GM18868 (cell line): ENCODE measurements around the gene CD8B2.
"Not testable (repeated sequence)": the region's sequence is repeated elsewhere in the genome, so short reads cannot be mapped to it uniquely, and the experiment has no call there.

Experiments
- ATAC-seq: cut with Tn5 transposase; IDR thresholded peaks from one replicate; pipeline ENCODE4 v1.9.1; 2021; ENCODE audit warnings: mild to moderate bottlenecking, moderate library complexity; ENCODE audit not compliant: unreplicated experiment

The CD8B2 gene

DNA sequence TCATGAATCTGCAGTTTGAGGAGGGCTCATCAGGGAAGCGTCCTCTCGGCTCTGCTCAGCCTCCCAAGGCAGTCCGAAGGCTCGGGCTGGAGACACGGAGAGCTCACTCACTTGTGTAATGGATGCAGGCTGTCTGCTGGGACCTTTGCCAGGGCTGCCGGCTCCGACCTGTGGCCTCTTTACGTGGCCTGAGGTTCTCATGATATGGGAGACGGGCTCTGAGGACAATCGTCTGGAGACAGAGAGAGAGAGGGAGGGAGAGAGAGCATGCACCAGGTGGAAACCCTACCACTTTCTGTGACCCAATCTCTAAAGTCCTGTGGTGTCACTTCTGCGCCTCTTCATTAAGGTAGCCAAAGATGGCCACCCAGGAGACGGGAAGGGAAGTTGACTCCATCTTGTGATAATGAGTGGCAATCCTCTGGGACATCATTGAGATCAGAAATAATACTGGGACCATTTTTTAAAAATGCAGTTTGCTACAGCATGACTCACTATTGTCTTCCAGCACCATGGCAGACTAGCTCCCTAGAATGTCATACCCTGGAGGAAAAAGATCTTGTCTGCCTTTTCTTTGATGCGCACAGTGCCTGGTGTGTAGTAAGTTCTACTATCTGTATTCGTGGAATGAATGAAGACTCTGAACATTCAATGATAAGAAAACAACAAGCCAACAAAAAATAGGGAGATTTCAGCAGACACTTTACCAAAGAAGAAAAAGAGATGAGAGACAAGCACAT, 60.2 kb downstream of the CD8B2 start:
- no peak for ATAC-seq

- no peak for ATAC-seq
These were observed 64.4 kb downstream of the CD8B2 start for GRCh38 chr2:106551417-106552130.

GRCh38 chr2:106552921-106553320, 65.8 kb downstream of the CD8B2 start:
- ATAC-seq = no peak

DNA sequence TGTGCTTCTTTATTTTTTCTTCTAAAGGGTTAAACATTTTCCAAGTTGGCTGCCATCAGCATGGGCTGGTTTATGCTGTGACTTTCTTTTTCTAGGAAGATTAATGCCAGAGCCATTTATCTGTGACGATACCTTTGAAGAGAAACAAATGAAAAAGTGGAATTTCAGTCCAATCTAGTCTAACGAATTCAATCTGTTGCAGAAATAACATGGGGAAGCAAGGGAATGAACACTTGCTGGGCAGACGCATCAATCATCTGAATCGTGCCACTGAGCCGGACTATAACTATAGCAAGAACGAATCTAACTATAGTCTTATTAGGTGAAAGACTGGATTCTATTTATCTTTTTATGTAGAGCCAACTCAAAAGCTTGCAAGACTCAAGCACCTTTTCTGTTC, 66.2 kb downstream of the CD8B2 start:
- ATAC-seq = no peak

- ATAC-seq = no peak
These were observed 67.2 kb downstream of the CD8B2 start for GRCh38 chr2:106554411-106554810.

DNA sequence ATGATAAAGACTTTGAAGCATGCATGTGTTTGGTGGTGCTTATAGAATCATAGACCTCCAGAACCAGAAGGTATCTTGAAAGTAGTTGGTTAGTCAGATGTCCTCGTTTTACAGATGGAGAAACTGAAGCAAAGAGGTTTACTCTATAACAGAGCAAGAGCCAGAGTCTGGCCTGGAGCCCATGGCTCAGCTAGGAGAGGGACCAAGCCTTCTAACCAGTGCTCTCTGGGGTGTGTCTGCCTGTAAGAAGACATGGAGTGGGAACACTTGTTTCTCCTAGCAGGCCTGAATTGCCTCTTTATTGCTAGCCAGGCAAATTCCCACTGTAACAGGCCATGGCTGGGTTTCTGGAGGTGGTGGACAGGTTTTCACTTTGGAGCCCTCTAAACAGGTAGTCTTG, 67.9 kb downstream of the CD8B2 start:
- ATAC-seq = no peak

DNA sequence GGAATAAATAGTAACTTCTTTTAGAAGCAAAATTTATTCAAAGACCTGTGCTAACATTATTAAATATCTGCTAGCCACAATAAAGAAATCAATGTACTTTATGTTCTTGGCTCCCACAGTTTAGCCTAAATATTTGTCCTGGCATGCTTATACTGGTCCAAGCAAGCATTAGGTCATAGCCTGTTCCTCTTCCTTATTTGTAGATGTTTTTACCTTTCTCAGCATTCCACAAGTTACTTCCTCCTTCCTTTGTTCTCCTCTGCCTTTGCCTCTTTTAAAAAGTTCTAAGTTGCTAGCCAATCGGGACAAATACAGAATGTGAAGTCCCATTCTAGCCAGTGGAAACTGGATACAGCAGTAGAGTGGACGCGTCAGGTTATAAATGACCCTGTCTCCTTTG, 72.6 kb downstream of the CD8B2 start:
- not testable (repeated sequence) for ATAC-seq

GRCh38 chr2:106560773-106561172, 73.6 kb downstream of the CD8B2 start:
- ATAC-seq = no peak

DNA sequence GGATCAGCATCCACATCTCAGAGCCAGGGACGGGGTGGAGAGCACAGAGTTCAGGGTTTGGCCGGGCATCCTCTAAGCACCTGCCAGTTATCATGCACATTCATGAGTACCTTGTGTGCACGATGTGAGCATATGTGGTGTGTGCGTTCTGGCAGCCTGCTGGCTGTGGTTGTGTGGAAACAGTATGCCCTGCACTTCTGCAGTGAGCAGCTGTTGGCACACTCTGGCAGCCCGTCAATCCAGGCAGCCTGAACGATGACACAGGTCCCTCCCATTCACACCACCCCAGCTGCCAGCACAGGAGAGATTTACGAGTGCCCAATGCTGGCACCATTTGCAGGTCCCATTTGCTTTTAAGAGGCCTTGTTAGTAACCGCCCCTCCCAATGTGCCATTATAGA, 74.2 kb downstream of the CD8B2 start:
- no peak for ATAC-seq

DNA sequence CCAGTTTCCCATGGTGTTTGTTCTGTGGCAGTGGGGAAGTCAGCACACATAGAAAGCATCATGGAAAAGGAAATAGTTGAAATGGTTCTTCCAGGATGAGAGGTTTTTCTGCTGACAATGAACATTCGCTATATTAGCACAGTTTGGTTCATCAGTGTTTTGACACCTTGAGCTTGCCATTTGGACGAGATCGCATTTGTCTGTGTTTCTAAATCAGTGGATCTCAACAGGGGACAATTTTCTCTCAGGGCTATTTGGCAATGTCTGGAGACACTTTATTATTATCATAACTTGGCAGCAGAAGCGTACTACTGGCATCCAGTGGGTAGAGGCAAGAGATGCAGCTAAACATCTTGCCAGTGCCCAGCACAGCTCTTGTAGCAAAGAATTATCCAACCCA, 74.6 kb downstream of the CD8B2 start:
- no peak for ATAC-seq

DNA sequence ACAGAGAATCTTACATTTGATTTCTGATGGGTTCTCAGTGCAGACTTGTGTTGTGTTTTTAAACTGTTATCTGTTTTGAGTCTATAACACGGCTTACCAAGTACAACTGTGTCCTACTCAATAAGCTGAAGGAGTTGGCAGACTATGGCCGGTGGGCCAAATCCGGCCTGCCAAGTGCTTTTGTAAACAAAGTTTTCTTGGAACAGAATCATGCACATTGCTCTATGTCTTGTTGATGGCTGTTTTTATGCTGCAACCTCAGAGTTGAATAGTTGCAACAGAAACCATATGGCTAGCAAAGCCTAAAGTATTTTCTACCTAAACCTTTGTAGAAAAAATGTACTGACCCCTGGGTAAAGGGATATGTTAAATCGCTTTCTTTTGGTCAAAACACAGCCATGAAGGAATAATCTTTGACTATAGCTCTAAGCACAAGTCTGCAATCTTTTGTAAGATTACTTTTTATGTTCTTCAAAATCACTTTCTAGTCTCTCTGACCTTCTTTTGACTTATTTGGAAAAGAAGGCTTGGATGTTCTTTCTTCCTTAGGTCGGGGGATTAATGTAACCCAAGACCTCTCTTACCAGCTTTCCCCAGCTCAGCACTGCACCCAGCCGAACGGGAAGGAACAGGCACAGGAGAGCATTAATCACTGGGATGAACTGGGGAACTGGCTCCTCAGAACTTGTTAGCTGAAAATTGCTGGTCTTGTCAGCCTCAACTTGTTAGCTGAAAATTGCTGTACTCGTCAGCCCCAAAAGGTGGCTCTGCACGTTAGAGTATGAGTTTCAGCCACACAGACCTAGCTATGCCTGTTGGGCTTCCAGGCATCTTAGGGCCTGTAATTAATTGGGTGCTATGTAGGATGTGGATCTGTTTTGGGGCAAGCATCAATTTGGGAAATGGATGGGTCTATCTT, 75.4 kb downstream of the CD8B2 start:
- no peak for ATAC-seq

DNA sequence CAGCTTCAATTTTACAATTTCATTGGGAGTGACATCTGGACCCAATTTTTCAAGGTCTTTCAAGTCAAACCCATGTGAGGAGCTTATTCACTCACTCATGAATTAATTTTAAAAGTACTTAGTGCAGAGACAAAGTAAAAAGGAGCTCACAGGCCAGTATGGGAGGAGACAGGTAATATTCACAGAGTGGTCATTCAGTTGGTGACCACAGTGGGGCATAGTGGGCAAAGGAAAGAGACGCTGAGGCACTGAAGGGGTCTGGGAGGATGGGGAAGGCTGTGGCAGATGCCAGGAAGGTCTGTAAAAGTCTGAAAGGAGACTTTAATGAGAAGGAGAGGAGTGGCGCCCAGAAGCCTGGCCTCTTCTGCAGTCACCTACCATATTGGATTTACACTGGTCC, 76.0 kb downstream of the CD8B2 start:
- no peak for ATAC-seq

DNA sequence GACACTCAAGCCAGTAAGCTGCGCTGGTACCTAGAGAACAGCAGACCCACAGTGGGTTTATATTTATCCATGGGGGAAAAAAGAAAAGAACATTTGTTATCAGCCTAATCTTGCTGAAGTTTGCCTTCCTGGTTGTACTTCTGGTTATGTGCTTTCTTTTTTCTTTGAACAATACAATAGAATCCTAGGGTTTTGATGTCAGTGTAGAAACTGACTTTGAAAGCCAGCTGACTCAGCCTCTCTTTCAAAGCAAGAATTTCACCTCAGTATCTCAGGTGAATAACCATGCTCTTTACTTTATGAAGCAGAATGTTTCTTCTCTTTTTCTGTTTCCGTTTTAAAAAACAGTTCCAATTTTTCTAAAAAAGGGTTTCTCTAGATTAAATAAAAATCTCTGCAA, 78.4 kb downstream of the CD8B2 start:
- ATAC-seq = no peak

DNA sequence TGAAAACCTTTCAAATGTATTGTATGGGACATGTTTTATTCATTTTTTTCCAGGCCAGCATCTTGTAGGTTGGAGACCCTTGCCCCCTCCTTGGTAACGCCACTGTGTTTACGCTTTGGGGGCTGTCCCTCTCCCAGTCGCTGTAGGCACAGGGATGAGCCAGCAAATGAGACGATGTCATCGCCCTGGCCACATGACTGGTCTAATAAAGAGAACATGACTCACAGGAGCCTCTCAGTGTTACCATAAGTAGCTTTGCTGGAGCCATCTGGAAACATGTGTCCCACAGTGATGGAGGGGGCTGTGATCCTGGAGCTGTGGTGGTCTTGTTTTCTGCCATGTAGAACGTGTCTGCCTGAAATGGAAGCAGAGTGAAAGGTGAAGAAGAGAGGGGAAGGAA, 78.9 kb downstream of the CD8B2 start:
- no peak for ATAC-seq

DNA sequence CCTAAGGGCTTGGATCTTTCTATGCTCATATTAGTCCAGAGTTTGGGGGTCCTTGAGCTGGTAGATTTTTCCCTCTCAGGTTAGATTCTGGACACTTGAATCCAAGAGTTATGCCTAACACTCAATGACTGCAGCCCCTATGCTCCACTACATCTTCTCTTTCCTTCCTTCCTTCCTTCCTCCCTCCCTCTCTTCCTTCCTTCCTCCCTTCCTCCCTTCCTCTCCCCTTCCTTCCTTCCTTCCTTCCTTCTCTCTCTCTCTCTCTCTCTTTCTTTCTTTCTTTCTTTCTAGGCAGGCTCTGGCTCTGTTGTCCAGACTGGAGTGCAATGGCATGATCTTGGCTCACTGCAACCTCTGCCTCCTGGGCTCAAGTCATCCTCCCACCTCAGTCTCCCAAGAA, 79.3 kb downstream of the CD8B2 start:
- ATAC-seq = not testable (repeated sequence)

DNA sequence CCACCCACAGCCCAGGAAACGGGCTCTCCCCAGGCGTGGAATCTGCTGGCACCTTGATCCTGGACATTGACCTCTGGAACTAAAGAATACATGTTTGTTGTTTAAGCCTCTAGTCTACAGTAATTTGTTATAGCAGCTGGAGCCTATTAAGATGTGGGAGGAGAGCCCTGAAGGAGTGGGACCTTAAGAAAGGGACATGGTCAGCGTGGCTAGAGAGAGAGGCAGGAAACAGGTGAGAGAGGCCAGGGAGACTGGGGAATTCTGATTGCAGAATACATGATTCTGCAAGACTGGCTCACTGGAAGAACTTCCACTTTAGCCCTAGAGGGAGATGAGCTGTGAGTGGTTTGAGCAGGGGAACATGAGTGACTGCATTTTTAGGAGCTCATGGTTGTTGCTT, 83.2 kb downstream of the CD8B2 start:
- no peak for ATAC-seq
